Mucosa of stomach (tissue), 1 donor: ENCODE results near the gene SEC22B.
"Not testable (repeated sequence)": the region's sequence is repeated elsewhere in the genome, so short reads cannot be mapped to it uniquely, and the experiment has no call there.

Source experiments
- H3K27me3 ChIP-seq: one replicate; pipeline ENCODE4 v1.7.0; 2013; ENCODE audit warnings: mild to moderate bottlenecking, low read length; ENCODE audit not compliant: control insufficient read depth, insufficient read depth
- H3K36me3 ChIP-seq: one replicate; pipeline ENCODE4 v1.7.0; 2013; ENCODE audit warnings: low read length; ENCODE audit not compliant: control insufficient read depth, insufficient read depth
- H3K4me1 ChIP-seq: one replicate; pipeline ENCODE4 v1.7.0; 2013; ENCODE audit warnings: mild to moderate bottlenecking, low read length; ENCODE audit not compliant: control insufficient read depth, insufficient read depth
- H3K4me3 ChIP-seq: one replicate; pipeline ENCODE4 v1.7.0; 2013; ENCODE audit warnings: low read length
- H3K9ac ChIP-seq: one replicate; pipeline ENCODE4 v1.7.0; 2013; ENCODE audit warnings: mild to moderate bottlenecking, low read length, moderate library complexity
- H3K9me3 ChIP-seq: one replicate; pipeline ENCODE4 v1.7.0; 2013; ENCODE audit warnings: mild to moderate bottlenecking, low read length, moderate library complexity; ENCODE audit not compliant: control insufficient read depth
- donor health status: Pancreatic carcinoma.

Gene SEC22B

DNA sequence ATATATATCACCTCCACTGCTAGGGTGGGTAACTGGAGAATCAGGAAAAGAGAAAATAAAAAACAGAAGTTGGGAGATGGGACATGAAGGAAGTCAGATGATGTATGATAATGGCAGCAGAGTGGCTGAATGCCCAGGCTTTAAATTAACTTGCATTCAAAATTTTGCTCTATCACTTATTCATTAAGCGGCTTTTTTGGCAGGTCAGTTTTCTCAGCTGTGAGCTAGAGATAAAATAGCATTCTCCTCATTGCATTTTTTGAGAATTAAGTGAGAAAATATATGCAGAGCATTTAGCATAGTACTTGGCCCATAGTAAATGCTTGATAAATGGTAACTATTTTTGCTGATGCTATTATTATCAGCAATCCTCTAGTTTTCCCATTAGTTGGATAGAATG lies 74.7 kb downstream of the SEC22B start:
- H3K36me3 ChIP-seq, H3K4me1 ChIP-seq, H3K4me3 ChIP-seq, H3K9me3 ChIP-seq, H3K27me3 ChIP-seq, H3K9ac ChIP-seq: not testable (repeated sequence)
